Mammary epithelial cell (primary cell): ENCODE measurements around the gene KAZN.

Experiments
- CTCF ChIP-seq, 2 donors: IDR thresholded peaks in 1 of 2; conservative IDR thresholded peaks in 1 of 2; 2 replicates each; pipeline ENCODE4 v1.5.1; 2011 to 2012; ENCODE audit warnings: inconsistent platforms in 2 of 2, low read length in 2 of 2, mild to moderate bottlenecking in 2 of 2, control low read depth in 1 of 2, low read depth in 1 of 2; ENCODE audit not compliant: insufficient read depth in 1 of 2; ENCODE audit errors: extremely low read depth in 1 of 2
- EZH2 ChIP-seq: IDR thresholded peaks from 2 replicates; pipeline ENCODE4 v1.6.1; 2012; ENCODE audit warnings: low read length, inconsistent platforms, borderline replicate concordance

GRCh38 chr1:14745001-14745720 lies 146.7 kb downstream of the KAZN start:
- TF ChIP-seq CTCF (conservative IDR thresholded peaks at IDR 0.05 in 1 of 2, IDR thresholded peaks at IDR 0.05 in 1 of 2; ENCODE audit: extremely low read depth in 1 of 2, insufficient read depth in 1 of 2, low read depth in 1 of 2, low read length in 2 of 2) (no peak), EZH2 (no peak)
